ENCODE measurements around the gene ZNF384.

- TF ChIP-seq CTCF (IDR thresholded peaks at IDR 0.05) (no peak), EP300 (IDR thresholded peaks at IDR 0.05) (no peak), POLR2A (IDR thresholded peaks at IDR 0.05) (no peak)
Measured at GRCh38 chr12:6716874-6717437, 27.8 kb upstream of the ZNF384 start.

Measured in ovary (tissue), 3 donors.